NK-92 (cell line): ENCODE measurements around the gene NLRP3.
"Not testable (repeated sequence)": the region's sequence is repeated elsewhere in the genome, so short reads cannot be mapped to it uniquely, and the experiment has no call there.

ENCODE experiments used
- DNase-seq: peaks from one replicate; lab custom pipeline; 2025; ENCODE audit not compliant: unreplicated experiment; lab: John Stamatoyannopoulos, UW

The NLRP3 gene

GRCh38 chr1:247468481-247469140 lies 52.6 kb downstream of the NLRP3 start:
- no peak for DNase-seq

GRCh38 chr1:247469141-247469535 lies 53.2 kb downstream of the NLRP3 start:
- no peak for DNase-seq

- DNase-seq: not testable (repeated sequence)
Measured at GRCh38 chr1:247470942-247471429, 55.0 kb downstream of the NLRP3 start.

- no peak for DNase-seq
Measured at GRCh38 chr1:247471445-247472016, 55.6 kb downstream of the NLRP3 start.

GRCh38 chr1:247472035-247472434 lies 56.1 kb downstream of the NLRP3 start:
- DNase-seq: no peak

GRCh38 chr1:247474367-247474766 lies 58.4 kb downstream of the NLRP3 start:
- no peak for DNase-seq

- no peak for DNase-seq
Measured at GRCh38 chr1:247475793-247476192, 59.8 kb downstream of the NLRP3 start.

- not testable (repeated sequence) for DNase-seq
Measured at GRCh38 chr1:247476328-247477058, 60.5 kb downstream of the NLRP3 start.

GRCh38 chr1:247482747-247483146 lies 66.8 kb downstream of the NLRP3 start:
- DNase-seq: no peak

GRCh38 chr1:247487057-247487456 lies 71.1 kb downstream of the NLRP3 start:
- no peak for DNase-seq

- no peak for DNase-seq
Measured at GRCh38 chr1:247491328-247491727, 75.4 kb downstream of the NLRP3 start.

GRCh38 chr1:247493106-247493505 lies 77.1 kb downstream of the NLRP3 start:
- DNase-seq: no peak

GRCh38 chr1:247494767-247495166 lies 78.8 kb downstream of the NLRP3 start:
- DNase-seq: no peak

- DNase-seq: no peak
Measured at GRCh38 chr1:247496581-247497285, 80.8 kb downstream of the NLRP3 start.
